Body of pancreas (tissue), 4 donors: ENCODE data around the gene RBMS3. TPM values are rescaled to one million over a fixed set of nuclear protein-coding genes. Genes with fewer than 3 reads are reported as not detected.

Source experiments
- ATAC-seq: fragments of 150-250 bp; one replicate; pipeline ENCODE4 v1.9.1; 2016
- DNase-seq, 4 donors: peaks; one replicate each; pipeline ENCODE4 v3.0.0-alpha.2; 2019
- H3K27ac ChIP-seq, 4 donors: fragments of 200-600 bp; sonication (generic); 1 replicate in 3 of 4; 2 replicates in 1 of 4; pipeline versions ENCODE4 v1.5.1 to v1.6.1; 2016 to 2019; ENCODE audit warnings: mild to moderate bottlenecking in 1 of 4, mixed read lengths in 1 of 4, moderate library complexity in 1 of 4
- H3K27me3 ChIP-seq, 2 donors: fragments of 200-600 bp; sonication (generic); one replicate each; pipeline ENCODE4 v1.6.0; 2016; ENCODE audit warnings: mild to moderate bottlenecking in 1 of 2
- H3K36me3 ChIP-seq, 2 donors: fragments of 200-600 bp; sonication (generic); replicated peaks in 1 of 2; 2 replicates each; pipeline ENCODE4 v1.5.1; 2016; ENCODE audit warnings: low read depth in 2 of 2; ENCODE audit not compliant: insufficient read depth in 1 of 2
- H3K4me1 ChIP-seq: fragments of 200-600 bp; sonication (generic); one replicate; pipeline ENCODE4 v1.6.0; 2016
- H3K4me3 ChIP-seq, 2 donors: fragments of 200-600 bp; sonication (generic); 1 replicate in 1 of 2; 2 replicates in 1 of 2; pipeline ENCODE4 v1.5.1; 2016 to 2019
- H3K9me3 ChIP-seq, 3 donors: fragments of 200-600 bp; sonication (generic); 1 replicate in 2 of 3; 2 replicates in 1 of 3; pipeline ENCODE4 v1.5.1; 2016
- CTCF ChIP-seq, 7 experiments: fragments of 450-650 bp in 4 of 7; fragments of 200-600 bp in 3 of 7; sonication (generic) in 3 of 7; IDR thresholded peaks; one replicate each; pipeline ENCODE4 v1.5.1; 2016 to 2019; ENCODE audit warnings: antibody characterized with exemption in 7 of 7
- POLR2A ChIP-seq, 3 donors: fragments of 450-650 bp; IDR thresholded peaks; one replicate each; pipeline ENCODE4 v1.6.1; 2016; ENCODE audit warnings: antibody characterized with exemption in 3 of 3, mild to moderate bottlenecking in 2 of 3
- WGBS, 2 donors: methylation state at CpG; one replicate each; pipeline ENCODE4 v1.1.5; 2017; 5-methylcytosine and 5-hydroxymethylcytosine counted together
- intact Hi-C: fragments of 100-400 bp; cut with DNase I; formaldehyde crosslinking; loops from one replicate; pipeline ENCODE4 v1.15.1; 2023
- total RNA-seq, 2 donors: library from RNA; depleted of rRNA; stranded (reverse); fragments of >200 nt; gene quantifications; one replicate each; pipeline ENCODE4 v1.1.0, GENCODE V29; 2016

RBMS3 gene
- total RNA-seq, 2 donors from 2014 or later = 17.4 to 29.7 TPM

GRCh38 chr3:29291260-29291981 lies 10.6 kb downstream of the RBMS3 start:
- WGBS, 2 donors = 32 to 35% methylated on average over 4 of the region's 4 CpGs
- Histone ChIP-seq H3K27ac (peak overlapping the region in 2 of 4 donors; percentile 46 to 53), H3K36me3 (no peaks in the 10 kb centered on the region), H3K4me1 (peaks cover 16% of the 10 kb centered on the region), H3K4me3 (no peak overlapping the region), H3K9me3 (no peaks in the 10 kb centered on the region), H3K27me3 (no peaks in the 10 kb centered on the region)
- ATAC-seq = peak; percentile 97
- intact Hi-C loops = no loop called here
- peak; percentile 29 to 65 (median 40) for DNase-seq
- TF ChIP-seq POLR2A (IDR thresholded peaks at IDR 0.05) = no peak
- TF ChIP-seq CTCF (IDR thresholded peaks at IDR 0.05) = no peak

- Histone ChIP-seq H3K4me3 (no peak overlapping the region), H3K27ac (peak overlapping the region in 1 of 4 donors; percentile 53), H3K27me3 (no peaks in the 10 kb centered on the region), H3K4me1 (peaks cover 16% of the 10 kb centered on the region), H3K36me3 (no peaks in the 10 kb centered on the region), H3K9me3 (no peaks in the 10 kb centered on the region)
- WGBS, 2 donors = 88 to 99% methylated on average over 3 of the region's 3 CpGs
- TF ChIP-seq POLR2A (IDR thresholded peaks at IDR 0.05) (no peak), CTCF (IDR thresholded peaks at IDR 0.05) (no peak)
- intact Hi-C loops = no loop called here
- ATAC-seq (no peak), DNase-seq (no peak)
Measured at GRCh38 chr3:29291982-29292363, 11.1 kb downstream of the RBMS3 start.

GRCh38 chr3:29293421-29293820 lies 12.6 kb downstream of the RBMS3 start:
- Histone ChIP-seq H3K4me1 (peaks cover 16% of the 10 kb centered on the region), H3K4me3 (no peak overlapping the region), H3K27me3 (no peaks in the 10 kb centered on the region), H3K9me3 (no peaks in the 10 kb centered on the region), H3K36me3 (no peaks in the 10 kb centered on the region), H3K27ac (no peak overlapping the region)
- no peak for DNase-seq
- WGBS, 2 donors = 36 to 69% methylated on average over 2 of the region's 2 CpGs
- ATAC-seq = no peak
- TF ChIP-seq CTCF (IDR thresholded peaks at IDR 0.05) = no peak
- TF ChIP-seq POLR2A (IDR thresholded peaks at IDR 0.05) = no peak
- intact Hi-C loops = no loop called here

- intact Hi-C loops = no loop called here
- Histone ChIP-seq H3K27me3 (no peaks in the 10 kb centered on the region), H3K36me3 (no peaks in the 10 kb centered on the region), H3K9me3 (no peaks in the 10 kb centered on the region), H3K4me1 (no peaks in the 10 kb centered on the region), H3K4me3 (no peak overlapping the region), H3K27ac (no peak overlapping the region)
- no peak for TF ChIP-seq CTCF (IDR thresholded peaks at IDR 0.05)
- TF ChIP-seq POLR2A (IDR thresholded peaks at IDR 0.05) = no peak
- 55 to 70% methylated on average over 1 of the region's 1 CpG for WGBS, 2 donors
- no peak for ATAC-seq
- no peak for DNase-seq
Measured at GRCh38 chr3:29297998-29298397, 17.1 kb downstream of the RBMS3 start.
